Stimulated activated CD8-positive, alpha-beta memory T cell treated with anti-CD3 and anti-CD28 coated beads, Interleukin-4, amount 100 ng/mL, for 48 hours (primary cell): ENCODE data around the gene DSC2.

Experiments used
- DNase-seq: peaks from one replicate; pipeline ENCODE4 v3.0.0-alpha.2; 2020

DSC2 gene

DNA sequence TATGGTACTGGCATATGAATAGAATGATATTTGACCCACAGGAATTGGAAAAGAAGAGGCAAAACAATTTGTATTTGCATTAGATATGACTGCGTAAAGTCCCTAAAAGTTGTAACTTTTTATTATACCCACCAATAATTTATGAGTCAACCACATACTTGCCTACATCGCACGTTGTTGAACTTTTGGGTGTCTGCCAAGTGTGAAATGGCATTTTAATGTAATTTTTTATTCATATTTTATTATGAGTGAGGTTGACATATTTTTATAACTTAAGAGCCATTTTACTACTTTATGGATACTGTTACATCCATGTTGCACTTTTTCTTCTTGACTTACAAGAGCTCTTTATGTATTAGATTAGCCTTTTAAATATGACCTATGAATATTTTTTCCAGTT lies 4.6 kb downstream of the DSC2 start:
- no peak for DNase-seq

DNA sequence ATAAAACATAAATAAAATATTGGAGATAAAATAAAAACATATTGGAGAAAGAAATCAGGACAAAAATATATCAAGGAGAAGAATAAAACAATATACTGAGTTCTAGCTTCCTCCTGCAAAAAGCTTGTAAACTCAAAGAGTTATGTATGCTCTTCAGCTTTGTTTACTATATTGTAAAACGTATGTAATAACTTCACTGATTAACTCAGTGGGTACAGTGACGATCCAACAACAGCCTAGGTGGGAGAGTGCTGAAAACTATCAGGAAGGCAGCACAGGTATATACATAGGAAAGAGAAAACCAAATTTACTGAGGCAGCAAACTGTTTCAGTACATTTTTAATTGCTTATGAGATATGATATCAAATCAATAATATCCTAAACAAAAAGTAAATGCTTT lies 8.3 kb downstream of the DSC2 start:
- DNase-seq = no peak

DNA sequence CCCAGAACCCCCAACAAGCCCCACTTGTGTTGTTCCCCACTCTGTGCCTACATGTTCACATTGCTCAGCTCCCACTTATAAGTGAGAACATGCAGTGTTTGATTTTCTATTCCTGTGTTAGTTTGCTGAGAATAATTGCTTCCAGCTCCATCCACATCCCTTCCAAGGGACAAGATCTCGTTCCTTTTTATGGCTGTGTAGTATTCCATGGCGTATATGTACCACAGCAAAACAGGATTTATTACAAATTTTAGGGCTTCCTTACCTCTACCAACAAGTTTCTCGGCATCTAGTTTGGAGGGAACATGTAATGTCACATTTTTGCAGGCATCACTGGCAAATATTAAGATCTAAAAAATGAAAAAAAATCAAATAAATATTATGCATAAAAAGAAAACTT lies 8.9 kb downstream of the DSC2 start:
- no peak for DNase-seq

DNA sequence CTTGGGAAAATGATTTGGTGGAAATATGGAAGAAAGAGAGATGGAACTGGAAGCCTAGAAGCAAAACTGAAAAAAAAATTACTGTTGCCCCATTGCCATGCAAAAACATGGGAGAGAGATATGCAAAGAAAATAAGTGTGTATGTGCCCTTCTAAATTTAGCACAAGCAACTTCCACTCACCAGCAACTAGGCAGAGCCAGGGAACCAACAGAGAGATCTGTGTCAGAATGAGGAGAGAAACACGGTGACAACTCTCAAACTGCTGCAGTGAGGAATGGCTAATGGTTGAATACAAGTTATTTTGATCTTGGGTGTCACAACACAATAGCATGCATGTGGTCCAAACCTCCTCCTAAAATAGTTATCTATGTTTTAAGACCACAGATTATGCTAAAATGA lies 10.9 kb downstream of the DSC2 start:
- DNase-seq = no peak

DNA sequence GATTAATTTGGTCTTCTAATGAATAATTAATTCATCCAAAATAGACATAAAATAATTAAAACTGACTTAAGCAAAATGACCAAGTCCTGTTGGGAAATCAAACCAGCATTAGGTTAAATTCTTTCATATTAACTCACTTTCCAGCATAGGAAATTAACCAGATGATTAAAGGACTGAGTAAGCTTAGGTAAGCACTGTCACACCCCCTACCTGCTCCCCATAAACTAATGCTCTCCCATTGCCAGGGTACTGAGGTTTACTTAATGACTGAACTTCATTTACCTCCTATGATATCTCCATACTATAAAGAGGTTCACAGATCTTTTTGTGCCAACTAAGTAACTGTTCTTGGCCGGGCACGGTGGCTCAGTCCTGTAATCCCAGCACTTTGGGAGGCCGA lies 13.7 kb downstream of the DSC2 start:
- no peak for DNase-seq

DNA sequence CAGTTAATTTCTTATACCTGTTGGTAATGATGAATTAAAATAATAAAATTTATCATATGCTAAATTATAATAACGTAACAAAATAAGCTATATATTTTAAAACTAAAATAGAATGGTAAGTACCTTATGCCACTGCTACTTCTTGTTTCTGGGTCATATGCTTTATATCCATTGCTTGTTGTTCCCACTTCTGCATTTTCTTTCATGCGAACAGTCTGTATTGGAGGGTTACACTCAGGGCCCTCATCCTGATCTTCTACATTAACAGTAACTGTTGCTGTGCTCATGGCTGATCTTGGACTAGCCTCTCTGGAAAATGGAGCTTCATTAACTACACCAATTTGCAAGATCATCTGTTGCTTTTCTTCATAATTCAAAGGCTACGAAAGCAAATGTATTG lies 22.2 kb downstream of the DSC2 start:
- DNase-seq = no peak

DNA sequence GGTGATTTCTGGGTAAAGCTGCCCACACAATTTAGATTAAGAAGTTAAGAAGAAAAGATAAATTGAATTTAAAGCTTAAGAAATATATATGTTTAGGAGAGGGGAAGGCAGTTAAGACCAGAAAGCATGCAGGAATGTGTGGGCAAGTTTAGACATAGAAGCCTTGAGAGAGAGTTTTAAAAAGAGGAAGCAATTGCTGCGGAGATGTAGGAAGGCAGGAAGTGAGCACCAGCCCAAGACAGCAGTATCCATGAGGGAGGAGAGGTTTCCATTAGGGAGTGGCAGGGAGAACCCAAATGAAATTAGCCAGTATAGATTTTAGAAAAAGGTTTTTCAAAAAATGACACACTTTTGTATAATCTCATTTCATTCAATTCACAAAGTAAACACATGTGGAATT lies 24.3 kb downstream of the DSC2 start:
- no peak for DNase-seq

DNA sequence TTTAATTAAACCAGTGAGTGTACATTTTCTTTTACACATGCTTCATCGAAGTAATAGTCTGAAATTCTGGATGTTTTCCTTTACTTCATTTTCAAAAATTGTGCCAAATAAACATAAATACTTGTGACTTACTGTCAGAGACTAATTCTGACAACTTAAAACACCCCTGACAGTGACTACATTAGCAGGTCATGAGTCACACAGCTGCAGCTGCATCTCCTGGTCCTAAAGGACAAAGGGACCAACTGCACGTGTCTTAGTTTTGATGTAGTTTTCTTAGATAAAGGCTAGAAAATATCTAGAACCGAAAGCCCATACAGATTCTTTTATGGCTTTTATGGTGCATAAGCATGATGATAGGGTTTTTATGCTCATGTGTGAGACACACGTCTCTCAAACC lies 30.0 kb downstream of the DSC2 start:
- no peak for DNase-seq

DNA sequence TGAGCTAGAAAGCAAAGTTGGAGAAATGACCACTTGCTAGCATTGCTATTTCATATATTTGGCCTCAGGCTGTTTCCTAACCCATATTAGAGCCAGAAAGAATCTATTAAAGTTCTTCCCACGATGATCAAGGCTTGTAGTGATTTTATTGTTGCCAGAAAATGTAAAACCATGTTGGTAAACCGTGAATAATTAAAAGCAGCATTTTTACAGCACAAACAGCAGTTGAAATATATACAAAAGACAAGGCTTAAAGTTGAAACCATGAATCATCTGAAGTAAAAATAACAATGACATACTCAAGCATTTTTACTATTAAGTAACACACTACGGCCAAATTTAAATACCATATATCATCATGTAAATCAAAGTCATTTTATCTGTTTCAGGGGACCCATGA lies 32.0 kb downstream of the DSC2 start:
- DNase-seq = no peak

DNA sequence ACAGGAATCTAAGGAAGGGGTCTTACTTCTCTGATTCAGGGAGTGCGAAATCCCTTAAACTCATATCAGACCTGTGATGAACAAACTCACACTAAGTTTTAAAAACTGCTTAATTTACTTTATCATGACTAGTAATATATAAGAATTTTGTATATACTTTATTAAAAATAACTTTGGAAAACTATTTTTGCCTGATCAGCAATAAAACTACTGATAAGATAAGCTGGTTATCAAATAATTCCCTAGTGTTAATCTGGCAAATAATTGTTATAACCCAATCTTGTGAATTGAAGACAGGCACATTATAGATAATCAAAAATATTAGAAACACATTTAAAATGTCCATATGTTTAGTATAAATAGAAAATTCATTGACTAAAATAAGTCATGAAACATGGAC lies 36.0 kb downstream of the DSC2 start:
- DNase-seq = no peak

DNA sequence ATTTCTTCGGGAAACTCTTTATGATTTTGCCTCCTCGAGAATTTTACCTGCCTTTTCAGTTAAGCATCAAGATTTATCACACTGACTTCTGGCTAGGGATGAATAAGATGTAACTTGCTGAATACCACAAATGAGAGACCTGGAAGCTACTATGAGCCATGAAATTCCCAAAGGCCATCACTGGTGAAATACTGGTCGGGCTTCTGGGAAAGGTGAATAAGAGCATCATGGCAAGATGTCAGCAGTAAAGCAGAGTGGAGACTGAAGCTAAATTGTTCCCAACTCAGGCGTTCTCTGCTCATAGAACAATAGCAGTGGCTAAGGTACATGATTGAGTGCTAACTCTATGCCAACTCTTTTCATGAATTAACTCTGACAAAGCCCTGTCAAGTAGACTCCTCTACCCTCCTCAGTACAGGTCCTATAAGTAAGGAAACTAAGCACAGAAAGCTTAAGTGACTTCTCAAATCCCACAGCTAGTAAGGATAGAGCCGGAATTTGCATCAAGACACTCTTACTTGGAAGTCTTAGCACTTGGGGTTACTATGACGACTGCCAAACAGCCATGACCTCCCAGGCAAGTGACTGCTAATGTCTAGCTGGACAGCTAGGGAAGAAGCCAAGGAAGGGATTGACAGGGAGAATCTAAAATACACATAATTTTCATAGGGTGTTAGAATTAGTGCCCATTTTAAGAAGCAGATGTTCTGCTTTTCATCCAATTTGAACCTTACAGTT lies 37.0 kb downstream of the DSC2 start:
- DNase-seq = no peak

DNA sequence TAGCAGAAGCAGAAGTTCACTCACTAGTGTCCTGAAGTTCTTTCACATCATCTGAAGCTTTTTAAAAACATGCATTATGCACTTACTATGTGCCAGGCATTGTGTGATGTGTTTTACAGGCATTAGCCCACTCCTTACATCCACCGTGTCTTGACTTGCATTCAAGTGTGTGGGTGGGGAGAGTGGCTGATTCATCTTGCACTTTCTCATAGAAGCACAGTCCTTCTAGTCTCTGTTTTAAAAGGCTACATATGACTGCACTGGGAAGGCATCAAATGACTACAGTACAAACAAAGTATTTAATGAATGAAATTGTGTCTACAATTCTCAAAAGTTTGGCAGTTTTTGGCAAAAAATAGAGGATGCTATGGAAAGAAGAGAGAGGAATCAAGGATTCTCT lies 38.1 kb downstream of the DSC2 start:
- no peak for DNase-seq

DNA sequence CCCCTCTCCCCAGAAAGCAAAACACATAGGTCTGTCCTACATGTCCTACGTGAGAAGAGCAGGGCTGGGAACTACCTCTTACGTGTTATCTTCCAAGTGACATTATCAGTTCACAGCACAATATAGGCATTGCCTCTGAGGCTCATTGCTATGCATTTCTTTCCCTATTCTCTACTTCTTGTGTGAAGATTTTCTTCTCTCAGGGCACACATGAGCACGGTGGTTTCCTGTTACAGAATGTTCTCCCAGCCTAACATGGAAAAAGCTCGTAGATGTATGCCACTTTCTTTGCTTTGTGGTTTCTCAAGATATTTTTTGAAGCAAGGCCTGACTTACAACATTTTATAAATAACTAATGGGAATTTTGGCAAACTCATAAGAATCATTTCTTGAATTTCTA lies 40.3 kb downstream of the DSC2 start:
- DNase-seq = no peak

DNA sequence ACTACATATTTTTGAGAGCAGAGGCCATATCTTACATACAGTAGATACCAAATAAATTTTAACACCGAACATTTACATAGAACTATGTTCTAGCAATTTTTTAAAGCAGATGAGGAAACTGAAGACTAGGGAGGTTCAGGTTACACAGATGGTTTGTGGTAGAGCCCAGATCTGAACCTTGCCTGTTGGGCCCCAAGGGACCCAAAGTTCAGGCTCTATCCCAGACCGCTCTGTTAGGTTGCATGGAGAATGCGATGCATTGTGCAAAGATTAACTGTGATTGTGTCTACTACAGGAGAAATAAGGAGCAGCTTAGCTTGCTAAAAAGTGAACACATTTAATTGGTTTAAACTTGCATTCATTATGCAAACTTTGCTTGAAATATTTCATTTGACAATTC lies 43.3 kb downstream of the DSC2 start:
- no peak for DNase-seq

DNA sequence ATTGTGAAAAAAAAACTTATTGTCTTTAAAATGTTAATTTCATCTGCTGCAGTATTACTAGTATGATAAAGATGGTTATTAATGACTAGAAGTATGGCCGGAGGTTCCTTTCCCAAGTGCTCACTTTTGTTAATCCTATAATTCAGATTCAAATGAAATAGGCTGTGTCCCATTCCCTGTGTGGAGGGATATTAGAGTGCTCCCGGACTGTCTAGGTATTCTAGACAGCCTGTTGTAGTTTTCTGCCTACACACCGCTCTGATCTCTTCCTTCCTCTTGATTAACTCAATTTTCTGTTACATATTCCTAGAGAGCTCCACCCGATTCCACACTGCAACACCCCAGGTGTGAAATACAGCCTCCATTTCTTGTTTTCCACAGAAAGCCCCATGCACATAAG lies 44.3 kb downstream of the DSC2 start:
- DNase-seq = no peak

DNA sequence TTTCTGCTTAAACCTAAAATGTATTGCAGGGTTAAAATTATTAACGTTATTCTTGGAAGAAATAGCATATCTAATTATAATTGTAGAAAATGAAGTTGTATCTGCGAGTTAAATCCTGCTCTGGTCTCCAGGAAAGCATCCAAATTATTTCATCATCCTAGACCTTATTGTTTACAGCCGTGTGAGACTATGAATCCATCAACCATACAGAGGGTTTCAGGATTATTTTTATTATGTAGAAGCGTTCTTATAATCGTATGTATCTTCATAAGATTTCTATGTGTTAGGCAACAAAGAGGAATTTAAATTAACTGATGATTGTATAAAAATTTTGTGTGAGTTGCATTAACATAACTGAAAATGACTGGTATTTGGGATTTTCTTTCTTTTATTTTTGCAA lies 45.2 kb downstream of the DSC2 start:
- DNase-seq = no peak

DNA sequence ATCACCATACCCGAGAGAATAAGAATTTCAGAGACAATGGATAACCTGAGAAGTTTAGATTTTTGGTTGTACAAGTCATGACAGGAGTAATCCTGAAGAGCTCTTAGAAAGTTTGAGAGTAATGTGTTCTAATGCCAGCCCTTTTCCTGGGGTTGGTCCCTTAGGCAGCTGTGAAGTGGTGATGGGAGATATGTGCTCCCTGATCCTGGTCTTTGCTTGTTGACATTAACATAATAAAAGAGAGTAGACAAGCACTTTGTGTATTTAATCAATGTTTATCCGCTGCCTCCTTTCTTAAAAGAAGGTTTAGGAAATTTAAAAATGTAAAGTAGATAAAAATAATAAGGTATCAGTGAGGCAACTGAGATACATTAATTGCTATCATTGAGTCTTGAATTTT lies 45.9 kb downstream of the DSC2 start:
- no peak for DNase-seq

DNA sequence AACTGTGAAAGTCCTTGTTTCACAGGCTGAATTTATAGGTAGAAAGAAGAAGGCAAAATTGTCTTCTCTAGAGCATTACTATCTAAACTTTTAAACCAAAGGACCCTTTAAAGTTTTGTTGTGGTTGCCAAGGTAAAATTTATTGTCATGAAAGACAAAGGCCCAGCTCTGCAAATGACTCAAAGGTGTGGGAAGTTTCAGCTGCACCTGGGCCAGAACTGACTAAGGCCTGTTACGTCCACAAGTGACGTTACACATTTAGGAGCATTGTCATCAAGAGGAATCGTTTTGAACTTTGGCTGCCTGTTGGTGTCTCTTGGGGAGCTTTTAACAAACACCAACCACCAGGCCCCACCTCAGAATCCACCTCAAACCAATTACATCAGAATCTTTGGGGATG lies 51.6 kb downstream of the DSC2 start:
- DNase-seq = no peak

DNA sequence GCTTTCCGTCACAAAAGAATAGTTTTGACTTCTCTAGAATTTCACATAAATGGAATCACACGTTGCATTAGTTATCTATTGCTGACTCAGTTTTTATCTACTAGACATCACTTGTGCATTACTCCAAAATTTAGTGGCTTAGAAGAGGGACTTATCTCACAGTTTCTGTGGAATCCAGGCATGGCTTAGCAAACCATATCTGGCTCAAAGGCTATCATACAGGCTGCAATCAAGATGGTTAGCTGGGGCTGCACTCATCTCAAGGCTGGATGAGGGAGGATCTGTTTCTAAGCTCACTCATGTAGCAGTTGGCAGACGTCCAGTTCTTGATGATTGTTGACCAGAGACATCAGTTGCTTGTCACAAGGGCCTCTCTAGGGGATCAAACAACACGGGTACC lies 53.0 kb downstream of the DSC2 start:
- no peak for DNase-seq

DNA sequence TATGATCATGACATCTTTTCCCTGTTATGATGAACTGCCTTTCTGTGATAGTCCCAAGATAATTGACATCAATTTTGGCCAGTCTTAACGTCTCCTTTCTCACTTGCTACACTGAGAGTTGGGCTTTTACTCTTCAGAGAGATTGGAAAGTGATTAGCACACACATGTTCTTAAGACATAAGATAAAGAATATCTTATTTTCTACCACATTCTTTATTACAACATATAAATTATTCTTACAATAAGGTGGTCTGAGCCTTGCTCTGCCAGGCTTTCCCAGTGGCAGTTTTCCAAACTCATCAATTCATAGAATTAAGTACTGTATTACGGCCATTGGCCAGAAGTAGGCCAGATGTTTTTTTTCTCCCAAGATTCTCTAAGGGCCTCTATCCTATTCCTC lies 54.0 kb downstream of the DSC2 start:
- DNase-seq = no peak

DNA sequence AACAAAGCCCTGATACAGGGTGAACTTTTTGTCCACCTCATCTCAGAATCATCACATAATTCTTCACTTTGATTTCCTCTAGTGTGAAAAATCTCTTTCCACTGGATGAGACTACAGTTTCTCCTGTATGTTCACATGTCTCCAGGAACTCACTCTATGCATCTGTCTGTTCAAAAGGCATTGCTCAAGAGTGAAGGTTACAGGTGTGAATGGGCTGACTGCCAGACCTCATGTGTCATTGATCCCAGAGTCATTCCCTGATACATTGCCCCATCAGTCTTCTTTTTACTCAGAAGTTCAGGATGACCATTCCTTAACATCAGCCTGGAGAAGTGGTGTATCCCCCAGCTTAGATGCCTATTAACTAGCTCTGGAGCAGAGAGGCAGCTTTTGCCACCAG lies 55.3 kb downstream of the DSC2 start:
- no peak for DNase-seq

DNA sequence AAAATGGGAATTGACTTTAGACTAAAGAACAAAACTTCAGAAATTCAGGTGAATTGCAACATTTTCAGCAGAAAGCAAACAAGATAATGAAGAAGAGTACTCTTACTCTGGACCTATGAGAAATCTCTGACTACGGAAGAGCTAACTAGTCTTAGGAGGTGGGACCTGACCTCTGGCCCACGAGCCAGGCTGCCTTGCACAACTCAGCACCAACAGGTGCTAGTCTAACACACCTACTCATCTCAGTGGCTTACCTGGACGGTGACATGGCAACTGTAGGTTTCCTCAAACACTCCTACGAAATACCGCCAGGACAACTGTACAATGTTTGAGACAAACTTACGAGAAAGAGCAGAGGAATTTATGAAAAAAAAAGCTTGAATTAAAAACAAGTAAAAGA lies 56.6 kb downstream of the DSC2 start:
- DNase-seq = no peak

DNA sequence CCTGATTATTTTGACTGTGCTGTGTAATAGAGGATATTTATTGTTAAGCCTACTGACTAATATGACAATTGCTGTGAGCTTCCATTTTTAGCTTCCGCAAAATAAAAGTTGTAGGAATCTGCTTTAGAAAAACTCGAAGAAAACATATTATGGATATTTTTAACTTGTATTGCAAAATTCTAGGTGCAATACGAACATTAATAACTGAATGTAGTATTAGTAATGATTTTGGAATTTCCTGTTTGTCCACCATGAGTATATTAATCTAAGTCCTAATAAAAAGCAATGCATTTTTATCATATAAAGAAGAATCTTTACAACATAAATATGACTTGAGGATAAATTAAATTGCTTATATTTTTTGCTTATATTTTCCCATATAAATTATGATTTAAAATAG lies 57.3 kb downstream of the DSC2 start:
- DNase-seq = no peak

DNA sequence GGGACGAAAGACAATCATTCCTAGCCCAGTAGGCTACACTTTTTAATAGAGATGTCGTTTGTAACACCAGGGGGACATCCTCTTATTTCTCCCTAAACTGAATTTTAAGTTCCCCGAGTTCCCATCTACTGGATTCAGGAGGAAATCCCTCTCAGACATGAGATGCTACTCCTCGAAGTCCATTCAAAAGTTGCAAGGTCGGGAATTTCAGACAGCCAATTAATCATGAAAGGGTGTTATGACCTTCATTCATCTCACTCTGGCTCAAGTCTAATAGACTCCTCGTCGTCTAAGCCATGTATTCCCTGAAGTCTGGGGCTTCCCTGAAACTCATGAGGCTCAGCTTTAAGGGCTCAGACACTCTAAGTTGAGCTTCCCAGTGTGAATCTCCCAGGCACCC lies 58.5 kb downstream of the DSC2 start:
- DNase-seq = no peak

DNA sequence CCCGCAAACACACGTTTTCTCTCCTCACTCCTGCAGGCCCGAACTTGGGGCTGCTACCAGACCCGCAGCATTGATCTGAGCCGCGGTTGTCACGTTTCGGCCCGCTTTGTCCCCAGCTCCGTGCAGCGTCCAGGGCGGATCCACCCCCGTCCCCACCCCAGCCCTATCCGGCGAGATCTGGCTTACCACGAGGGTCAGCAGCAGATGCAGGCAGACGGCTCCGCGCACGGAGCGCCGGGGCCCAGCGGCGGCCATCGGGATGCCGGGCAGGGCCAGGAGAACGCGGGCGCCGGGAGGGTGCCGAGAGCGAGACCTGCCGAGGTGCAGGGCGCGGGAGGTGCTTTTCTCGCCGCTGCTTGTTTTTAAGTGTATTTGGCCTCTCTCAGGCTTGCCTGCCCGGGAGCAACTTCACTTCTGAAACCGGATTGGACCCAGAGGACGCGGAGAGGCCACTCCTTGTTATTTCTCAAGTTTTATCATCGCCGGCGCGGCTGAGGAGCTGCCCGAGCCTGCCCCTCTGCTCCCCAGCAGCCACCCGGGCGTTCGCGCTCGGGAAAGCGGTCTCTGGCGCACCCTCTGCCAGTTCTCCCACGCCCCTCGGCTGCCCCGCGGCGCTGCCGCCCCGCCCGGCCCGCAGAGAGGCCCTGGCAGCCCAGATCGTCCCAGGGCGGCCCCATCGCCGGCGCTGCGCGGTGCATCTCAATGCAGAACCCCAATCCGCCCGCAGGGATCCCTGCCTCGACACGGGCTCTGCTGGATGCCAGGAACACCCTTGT lies 59.6 kb downstream of the DSC2 start, which contains the start of gene DSC3:
Gene DSC3 (minus strand): TSS at position 337 of the 776 bp plus-strand sequence. CDS start 82 bp downstream, at position 255.
- no peak for DNase-seq
